Purkinje cell (primary cell): ENCODE data around the gene SRD5A2. TPM values are rescaled to one million over a fixed set of nuclear protein-coding genes. Genes with fewer than 3 reads are reported as not detected.

Experiments
- polyA plus RNA-seq: library from polyadenylated mRNA; unstranded; fragments of >200 nt; fragmentation: Nextera tagmentation; gene quantifications from 2 replicates; pipeline ENCODE4 v1.2.1, GENCODE V29; 2014

SRD5A2 gene, protein sequence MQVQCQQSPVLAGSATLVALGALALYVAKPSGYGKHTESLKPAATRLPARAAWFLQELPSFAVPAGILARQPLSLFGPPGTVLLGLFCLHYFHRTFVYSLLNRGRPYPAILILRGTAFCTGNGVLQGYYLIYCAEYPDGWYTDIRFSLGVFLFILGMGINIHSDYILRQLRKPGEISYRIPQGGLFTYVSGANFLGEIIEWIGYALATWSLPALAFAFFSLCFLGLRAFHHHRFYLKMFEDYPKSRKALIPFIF
- not detected in 2 replicates for polyA plus RNA-seq

DNA sequence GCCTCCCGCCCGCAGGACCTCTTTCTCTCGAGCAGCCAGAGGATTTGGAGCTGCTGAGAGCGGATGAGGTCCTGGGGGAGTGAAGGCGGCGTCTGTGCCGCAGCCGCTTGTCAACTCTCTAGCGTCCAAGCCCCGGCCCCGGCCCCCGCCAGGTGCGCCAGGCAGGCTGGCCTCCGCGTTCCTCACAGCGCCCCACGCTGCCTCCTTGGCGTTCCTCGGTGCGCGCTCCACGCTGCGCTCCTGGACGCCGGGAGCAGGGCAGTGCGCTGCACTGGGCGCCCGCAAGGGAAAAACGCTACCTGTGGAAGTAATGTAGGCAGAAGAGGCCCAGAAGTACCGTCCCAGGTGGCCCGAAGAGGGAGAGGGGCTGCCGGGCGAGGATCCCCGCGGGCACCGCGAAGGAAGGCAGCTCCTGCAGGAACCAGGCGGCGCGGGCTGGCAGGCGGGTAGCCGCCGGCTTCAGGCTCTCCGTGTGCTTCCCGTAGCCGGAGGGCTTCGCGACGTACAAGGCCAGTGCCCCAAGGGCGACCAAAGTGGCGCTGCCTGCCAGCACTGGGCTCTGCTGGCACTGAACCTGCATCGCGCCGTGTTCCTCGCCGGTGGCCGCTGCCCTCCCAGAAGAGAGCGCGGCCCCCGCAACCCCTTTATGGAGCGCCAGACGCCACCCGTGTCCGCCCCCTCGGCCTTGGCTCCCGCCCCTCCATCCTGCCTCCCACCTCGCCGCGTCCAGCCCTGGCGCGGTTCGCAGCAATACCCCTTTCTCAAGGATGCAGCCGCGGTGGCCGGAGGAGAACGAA lies at the start of gene SRD5A2:
TSS of gene SRD5A2 (minus strand) at position 618 of the 797 bp plus-strand sequence. CDS start at position 580, 38 bp downstream.

Other genes starting within 250 kb of the SRD5A2 start
- gene XDH, start 166.2 kb downstream of the SRD5A2 start, polyA plus RNA-seq = not detected in 2 replicates